Stimulated activated CD8-positive, alpha-beta memory T cell treated with anti-CD3 and anti-CD28 coated beads, Interleukin-4, amount 100 ng/mL, for 24 hours (primary cell): Measurements from ENCODE around the gene RIMBP2.
"Not testable (repeated sequence)": the region's sequence is repeated elsewhere in the genome, so short reads cannot be mapped to it uniquely, and the experiment has no call there.

Experiments
- DNase-seq: peaks from one replicate; pipeline ENCODE4 v3.0.0-alpha.2; 2020; ENCODE audit warnings: low read depth

Gene RIMBP2

DNA sequence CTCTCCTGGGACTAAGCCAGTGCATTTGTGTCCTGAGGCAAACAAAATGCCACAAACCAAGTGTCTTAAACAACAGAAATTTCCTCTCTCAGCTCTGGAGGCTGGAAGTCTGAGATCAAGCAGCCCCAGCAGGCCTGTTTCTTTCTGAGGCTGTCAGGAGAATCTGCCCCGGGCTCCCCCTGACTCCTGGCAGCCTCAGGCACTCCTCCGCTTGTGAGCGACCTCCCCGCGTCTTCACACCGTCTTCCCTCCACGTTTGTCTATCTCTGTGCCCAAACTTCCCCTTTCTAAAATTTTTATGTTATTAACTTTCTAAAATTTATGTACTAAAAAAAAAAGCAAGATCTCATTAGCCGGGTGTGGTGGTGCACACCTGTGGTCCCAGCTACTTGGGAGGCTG, 59.7 kb downstream of the RIMBP2 start:
- no peak for DNase-seq

DNA sequence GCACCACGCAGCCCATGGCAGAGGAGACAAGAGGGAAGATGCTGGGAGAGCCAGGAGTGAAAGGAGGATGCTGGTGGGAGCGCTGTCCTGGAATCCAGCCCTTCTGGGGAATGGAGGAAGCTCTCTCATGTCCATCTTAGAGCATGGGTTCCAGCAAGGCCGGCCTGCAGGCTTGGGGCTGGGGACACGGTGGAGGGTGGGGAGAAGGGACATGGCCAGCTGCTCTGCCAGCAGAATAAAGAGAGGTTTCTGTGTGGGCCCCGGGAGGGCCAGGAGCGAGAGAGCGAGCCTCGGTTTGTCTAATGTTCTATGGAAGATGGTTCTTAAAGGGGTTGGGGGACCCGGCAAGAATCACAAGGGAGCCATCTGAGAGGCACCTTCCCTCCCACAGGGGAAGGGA, 60.2 kb downstream of the RIMBP2 start:
- DNase-seq = no peak

DNA sequence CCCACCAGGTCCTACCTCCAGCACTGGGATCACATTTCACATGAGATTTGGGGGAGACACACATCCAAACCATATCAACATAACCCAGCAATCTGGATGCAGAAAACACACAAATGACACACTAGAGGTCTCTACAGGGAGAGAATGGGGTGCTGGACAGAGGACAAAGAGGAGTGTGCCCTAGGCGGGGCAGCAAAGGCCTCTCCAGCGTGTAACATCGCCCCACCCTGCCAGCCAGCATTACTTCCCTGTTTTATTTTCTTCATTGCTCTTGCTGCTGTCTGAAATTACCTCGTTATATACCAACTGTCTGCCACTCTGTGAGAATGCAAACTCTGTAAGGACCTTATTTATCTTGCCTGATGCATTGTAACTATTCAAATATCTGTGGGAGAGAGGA, 61.1 kb downstream of the RIMBP2 start:
- DNase-seq = no peak

DNA sequence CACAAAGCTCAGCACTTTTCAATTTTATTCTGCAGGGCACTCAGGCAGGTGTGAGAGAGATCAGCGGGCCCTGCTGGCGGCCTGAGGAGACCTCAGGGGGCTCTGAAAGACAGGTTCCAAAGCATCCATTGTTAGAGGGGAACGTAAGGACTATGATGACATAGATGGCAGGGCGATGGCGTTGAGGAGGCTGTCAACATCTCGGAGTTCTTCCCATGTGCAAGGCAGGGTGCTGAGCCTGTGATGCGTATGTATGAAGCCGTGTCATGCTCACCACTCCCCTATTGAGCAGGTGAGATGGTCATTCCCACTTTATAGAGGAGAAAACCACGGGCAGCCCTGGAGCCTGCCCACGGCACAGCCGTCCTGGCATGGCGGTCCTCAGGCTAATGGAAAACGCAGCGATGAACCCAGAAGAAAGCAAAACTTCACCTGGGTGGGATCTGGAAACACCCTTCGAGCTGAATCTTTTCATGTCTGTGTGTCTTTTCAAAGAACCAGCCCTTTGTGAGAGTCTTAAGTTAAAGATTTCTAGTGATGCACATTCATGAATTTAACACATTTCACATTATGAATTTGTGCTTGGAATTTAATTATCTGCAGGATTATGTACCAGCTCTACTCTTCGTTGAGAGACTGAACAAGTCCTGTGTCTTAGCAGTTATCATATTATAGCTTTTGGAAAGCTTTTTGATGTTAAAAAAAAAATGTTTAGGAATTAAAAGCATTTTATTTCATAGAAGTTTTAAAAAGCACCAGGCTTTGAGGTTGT, 64.7 kb downstream of the RIMBP2 start:
- DNase-seq = no peak

DNA sequence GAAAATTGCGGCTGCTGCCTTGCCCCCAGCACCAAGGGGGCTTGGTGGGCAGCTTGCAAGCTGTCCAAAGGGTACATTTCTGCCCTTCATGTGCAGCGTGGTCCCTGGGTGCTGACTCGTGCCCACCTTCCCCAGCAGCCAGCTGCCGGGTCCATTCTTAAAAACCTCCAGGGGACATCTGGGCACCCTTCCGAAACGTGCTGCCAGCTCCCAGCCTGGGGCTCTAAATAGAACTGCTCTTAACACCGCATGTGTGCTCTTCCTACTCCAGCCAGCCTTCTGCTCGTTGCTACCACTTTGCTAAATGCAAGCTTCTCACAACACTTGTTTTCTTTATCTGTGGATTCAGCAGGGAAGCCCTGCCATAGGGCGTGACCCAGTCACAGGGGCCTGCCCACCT, 66.0 kb downstream of the RIMBP2 start:
- no peak for DNase-seq

DNA sequence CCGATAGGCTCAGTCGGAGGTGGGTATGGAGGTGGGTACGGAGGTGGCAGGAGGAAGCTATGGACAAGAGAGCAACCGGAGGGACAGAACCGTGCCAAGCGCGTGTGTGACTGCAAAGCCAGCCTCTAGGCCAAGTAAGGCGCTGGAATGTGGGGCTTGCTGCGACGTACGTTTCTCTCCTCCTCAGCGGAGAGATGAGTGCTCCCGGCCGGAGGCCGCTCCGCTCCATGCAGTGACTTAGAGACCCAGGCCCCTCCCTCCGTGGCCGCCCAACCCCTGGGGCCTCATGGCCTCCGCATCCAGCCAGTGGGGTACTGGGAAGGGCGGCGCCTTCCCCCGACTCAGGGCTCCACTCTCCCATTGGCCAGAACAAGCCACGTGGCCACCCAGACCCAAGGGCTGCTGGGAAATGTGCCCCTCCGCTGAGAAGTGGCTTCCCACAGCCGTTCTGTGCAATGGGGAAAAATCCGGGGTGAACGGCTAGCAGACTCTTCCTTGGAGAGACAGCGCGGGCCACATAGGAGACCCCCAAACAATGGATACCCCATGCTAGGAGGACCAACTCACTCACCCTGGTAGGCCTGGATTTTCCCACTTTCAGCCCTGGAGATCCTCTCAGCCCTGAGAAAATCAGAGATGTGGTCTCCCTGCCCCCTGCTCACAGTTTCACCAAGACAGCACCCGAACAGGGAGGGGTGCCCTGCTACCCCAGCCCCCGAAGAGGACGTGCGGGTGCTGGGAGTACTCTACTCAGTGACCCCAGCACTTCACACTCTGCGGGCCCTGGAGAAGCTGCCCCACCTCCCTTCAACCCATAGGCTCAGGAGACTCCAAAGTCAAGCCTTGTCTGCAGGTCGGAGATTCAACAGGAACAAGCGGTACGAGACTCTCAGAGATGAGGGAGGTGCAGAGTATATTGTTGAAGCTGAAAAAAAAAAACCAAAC, 66.7 kb downstream of the RIMBP2 start:
- DNase-seq = no peak

DNA sequence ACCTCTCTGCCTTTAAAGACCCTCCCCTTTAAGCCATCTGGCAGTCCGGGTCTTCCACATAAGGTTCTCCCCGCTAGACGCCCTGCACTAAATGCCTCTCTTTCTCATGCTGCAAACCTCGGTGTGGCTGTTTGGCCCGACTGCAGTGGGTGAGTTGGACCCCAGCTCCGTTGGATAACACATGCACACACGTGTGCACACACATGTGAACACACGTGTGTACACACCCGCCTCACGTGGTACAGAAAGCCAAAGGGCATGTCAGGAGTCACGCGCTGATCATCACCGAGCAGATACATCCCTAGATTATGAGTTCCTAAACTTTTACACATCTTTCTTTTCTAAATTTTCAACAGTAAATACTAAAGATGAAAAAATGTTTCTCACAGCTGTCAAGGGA, 68.3 kb downstream of the RIMBP2 start:
- DNase-seq = no peak

DNA sequence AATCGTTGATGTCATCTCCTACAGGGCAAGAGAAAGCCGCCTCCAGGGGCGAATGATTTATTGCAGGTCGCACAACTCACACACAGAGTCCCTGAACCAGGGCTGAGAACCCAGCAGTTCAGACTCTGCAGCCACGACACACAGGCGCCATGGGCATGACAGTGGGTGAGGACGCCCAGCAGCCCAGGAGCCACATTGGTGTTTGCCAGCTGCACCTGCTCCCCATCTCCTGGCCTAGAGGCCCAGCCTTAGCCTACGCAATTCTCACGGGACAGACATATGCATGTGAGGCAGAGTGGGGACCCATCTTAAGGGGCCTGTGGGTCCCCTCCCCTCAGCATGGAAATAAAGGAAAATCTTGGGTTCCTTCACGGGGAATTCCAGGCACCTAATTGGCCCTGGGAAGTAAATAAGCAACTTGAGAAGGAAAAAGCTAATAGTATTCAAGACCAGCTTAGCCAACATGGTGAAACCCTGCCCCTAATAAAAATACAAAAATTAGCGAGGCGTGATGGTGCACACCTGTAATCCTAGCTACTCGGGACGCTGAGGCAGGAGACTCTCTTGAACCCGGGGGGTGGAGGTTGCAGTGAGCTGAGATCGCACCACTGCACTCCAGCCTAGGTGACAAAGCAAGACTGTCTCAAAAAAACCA, 69.3 kb downstream of the RIMBP2 start:
- DNase-seq = no peak

DNA sequence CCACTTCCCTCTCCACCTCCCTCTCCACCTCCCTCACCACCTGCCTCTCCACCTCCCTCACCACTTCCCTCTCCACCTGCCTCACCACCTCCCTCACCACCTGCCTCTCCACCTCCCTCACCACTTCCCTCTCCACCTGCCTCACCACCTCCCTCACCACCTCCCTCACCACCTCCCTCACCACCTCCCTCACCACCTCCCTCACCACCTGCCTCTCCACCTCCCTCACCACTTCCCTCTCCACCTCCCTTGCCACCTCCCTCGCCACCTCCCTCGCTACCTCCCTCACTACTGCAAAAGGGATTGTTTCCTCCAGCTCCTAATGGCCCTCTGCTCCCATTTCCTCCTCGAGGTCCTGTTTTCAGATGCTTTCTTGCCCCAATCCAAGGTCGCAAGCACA, 69.9 kb downstream of the RIMBP2 start:
- not testable (repeated sequence) for DNase-seq

DNA sequence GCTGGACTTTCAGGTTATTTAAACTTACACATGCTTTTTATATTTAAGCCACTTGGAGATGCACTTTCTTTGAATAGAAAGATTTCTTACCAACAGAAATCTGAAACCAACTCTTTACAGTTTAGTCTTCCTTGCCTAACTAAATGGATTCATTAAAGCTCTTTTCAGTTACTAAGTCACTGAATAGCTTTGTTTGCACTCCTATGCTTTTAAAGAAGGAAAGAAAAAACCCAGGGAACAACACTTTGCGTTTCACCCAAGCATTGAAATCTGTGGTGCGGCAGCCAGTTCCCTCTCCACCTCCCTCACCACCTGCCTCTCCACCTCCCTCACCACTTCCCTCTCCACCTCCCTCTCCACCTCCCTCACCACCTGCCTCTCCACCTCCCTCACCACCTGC, 70.3 kb downstream of the RIMBP2 start:
- DNase-seq = no peak

DNA sequence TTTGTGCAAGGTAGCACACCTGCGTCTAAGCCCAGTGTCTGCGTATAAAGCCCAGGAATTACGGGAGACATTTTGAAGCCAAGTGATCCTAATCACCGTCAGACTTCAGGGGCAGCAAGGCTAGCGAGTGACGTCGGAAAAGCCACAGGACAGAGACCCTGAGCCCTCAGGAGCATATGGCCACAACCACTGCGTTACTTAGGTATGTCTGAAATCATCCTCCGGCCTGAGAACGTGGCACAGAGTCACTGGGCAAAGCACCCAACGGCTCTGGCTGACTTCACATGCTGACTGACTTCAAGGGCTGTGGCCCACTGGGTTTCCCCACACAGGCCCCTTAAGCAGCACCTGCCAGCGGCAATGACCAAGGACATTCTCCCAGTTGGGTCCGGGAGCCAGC, 71.5 kb downstream of the RIMBP2 start:
- DNase-seq = no peak

DNA sequence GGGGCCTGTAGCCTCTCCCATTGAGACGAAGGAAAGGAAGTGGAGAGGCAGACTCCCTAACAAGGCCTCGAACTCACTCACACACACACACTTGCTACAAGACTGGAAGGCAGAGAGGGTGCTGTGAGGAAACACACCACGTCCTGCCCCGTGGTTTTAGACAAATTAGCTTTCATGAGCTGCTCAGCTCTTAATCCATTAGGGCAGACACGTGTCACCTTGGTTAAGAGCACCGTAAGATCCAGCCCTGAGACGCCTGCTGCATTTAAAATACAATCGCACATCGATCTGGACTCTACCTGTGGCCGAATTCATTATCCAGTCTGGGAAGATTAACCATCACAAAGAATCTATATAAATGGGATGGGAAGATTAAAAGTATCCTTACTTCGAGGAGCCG, 72.0 kb downstream of the RIMBP2 start:
- DNase-seq = no peak

DNA sequence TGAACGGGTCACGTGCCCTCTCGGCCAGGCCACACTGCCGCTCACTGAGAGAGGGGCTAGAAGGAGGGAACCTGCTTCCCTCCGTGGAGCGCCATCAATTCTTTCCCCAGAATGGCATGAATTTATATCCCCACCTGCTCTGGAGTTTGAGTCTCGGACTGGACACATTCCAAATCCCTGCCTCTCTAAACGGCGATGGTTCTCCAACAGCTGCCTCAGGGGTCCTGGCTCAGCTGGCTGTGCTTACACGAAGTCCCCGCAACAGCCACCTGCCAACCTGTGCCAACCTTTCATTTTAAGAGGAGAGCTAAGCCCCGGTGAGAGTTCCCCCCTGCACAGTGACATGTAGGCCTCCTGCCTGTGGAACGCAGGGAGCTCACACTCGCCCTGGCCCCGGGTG, 73.2 kb downstream of the RIMBP2 start:
- DNase-seq = no peak

DNA sequence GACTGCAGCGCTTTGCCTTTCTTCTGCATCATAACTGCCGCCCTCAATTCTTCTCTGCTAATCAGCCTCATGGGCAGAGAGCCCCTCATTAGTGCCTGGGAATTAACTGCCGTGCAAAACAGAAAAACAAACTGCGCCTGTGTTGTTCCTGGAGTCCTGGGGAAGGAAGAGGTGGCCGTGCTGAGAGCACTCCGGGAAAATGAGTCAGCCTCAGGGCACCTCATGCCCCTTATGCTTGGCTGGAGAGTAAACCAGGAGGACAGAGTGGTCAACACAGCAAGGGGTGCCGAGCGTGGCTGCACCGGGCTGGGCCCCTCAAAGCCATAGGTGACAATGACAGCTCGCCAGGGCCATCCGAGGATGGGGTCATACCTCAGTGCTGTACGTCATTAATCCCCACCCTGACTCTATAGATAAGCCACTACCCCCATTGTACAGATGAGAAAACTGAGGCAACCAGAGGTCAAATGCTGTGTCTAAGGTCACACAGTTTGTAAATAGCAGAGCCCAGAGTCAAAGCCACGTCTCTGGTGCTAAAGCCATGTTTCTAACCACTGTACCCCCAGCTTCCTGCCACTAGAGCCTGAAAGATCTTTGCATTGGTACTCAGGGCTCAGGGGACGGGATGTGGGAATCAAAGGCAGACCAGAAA, 74.4 kb downstream of the RIMBP2 start:
- DNase-seq = no peak

DNA sequence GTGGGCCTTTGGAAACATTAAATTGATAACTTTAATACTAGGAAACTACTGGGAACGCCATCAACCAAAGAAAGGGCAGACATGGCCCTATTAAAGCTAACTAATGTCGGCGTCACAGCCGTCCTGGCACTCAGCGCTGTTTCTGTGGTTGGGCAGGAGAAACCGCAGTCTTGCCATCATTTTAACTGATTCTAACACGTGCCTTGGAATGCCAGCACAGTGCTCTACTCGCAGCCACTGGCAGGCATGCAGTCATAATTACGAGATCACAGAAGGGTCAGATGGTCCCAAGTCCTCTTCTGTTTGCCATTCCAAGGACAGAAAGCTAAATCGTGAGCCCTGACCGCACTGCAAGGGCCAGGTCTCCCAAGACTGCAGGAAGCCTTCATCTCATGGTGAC, 75.2 kb downstream of the RIMBP2 start:
- no peak for DNase-seq

DNA sequence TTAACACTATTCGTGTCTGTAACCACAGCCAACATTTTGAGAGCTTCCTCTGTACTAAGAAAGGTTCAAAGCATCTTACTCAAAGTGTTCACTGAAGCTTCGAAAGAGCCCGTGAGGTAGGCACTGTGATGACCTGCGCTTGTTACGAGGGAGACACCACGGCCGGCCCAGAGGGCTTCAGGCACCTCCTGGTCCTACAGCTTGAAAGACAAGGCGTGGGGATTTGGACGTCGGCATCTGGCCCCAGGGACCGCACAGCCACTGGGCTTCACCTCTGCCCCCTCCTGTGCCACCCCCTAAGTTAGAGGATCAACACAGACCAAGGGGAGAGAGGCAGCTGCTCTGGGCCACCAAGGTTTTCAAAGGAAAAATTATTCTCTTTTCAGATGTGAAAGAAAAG, 75.6 kb downstream of the RIMBP2 start:
- no peak for DNase-seq

DNA sequence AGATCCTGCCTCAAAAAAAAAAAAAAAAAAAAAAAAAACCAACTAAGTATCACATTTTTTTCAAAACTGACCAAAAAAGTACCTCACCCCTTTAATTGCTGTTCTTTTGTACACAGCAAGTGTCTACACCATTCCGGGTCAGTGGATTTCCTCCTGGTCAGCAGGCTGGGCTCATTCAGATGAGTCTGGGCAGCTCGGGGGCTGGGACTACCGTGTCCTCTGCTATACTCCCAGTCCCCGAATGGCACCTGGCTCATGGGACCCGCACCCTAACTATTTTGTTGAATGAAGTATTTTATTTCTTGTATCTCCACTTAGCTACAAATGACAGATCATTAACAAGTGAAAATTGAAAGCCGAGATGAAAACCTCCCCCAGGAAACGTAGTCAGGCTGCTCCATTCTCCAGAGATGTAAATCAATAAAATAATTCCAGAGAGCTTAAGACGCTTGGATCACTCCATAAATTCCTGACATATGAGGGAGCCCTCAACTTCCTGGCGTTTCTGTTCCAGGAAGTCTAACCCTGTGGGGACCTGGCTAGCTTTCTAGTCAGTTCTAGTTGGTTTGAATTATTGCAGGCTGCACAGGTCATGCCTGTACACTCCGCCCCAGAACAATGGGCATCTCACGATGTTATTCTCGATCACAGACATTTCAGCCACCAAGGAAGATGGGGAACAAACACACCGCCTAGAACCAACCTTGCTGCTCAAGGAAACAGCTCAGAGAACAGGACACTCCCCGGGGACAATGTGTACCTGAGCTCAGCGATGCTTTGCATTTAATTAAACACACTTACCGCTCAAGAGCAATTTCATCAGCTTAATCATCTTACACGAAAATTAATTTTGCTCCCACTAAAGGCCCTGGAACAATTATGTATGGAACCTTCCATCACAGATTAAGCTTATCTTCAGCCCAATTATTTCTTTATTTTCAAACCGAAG, 76.3 kb downstream of the RIMBP2 start:
- DNase-seq = no peak

DNA sequence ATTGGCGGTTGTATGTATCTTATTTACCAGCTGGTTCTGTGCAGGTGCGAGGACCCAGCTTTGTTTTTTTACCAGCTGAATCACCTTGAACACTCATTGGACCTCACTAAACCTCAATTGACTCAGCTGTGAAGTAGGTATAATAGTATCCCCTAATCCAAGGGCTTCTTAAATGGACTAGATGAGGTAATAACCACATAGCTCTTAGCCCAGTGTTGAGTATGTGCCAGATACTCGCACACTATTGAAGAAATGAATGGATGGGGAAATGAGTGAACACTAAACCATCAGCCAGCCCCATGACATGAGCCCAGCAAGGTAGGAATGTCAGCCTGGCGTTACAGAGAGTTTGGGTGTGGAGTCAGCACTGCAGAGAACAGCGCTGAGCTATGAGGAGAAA, 79.7 kb downstream of the RIMBP2 start:
- no peak for DNase-seq

DNA sequence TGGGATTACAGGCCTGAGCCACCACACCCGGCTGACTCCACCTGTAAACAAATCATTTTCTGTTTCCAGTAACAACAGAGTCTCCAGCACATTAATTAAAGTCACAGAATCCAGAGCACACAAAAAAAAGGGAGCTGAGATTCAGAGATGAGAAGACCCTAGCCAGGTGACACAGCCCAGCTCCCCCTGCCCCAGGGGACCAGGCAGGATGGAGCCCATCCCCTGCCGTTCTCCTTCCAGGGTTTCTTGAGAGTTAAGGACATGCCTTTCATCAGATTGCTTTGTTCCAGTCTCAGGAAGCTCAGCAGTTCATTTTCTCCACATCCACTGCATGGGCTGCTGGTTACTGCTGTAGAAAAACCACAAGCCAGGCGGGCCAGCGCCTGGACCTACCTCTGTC, 81.2 kb downstream of the RIMBP2 start:
- DNase-seq = no peak

DNA sequence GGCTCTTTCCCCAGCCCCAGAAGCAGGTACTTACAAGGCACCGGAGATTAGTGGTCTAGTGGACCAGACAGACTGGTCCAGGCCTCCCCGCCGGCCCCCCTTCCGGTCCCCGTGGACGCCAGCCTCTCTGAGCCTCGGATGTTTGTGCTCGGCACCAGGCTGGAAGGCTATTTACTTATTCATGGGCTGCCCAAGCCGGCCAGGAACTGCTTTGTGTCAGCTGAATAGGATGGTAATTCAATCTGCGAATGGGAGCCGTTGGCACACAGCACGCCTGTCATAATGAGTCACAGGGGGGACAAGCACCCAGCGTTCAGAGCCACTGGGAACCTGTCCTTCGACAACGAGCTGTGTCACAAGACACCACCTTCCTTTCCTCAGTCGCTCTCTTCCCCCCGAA, 82.3 kb downstream of the RIMBP2 start:
- DNase-seq = no peak

DNA sequence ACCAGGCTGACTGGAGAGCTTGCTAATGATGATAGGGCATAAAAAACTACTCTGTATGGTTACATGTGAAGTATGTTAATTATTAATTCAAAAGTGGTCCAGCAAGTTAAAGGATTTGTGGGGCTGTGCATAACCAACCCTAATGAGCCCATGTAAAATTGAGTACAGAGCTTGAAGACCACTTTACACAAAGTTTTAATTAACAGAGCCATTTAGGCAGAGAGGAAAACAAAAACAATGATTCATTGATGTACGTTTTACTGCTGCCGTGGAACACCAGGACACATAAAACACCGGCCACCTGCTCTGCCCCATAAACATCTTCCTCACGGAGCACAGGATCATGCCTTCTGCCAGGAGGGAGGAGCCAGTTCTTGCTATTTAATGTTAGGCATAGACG, 83.5 kb downstream of the RIMBP2 start:
- no peak for DNase-seq
